Sciatic nerve (tissue), 2 donors: ENCODE measurements around the gene JOSD1. TPM values are rescaled to one million over a fixed set of nuclear protein-coding genes. Genes with fewer than 3 reads are reported as not detected.
A peak's percentile ranks its signal among the peaks of the same experiment; 100 is the strongest.

Experiments used
- ATAC-seq: fragments of 200-7000 bp; cut with Tn5 transposase; one replicate; pipeline ENCODE4 v1.9.1; 2020; ENCODE audit warnings: mild to moderate bottlenecking, moderate library complexity
- DNase-seq: peaks from one replicate; pipeline ENCODE4 v3.0.0-alpha.2; 2020; ENCODE audit warnings: low spot score
- intact Hi-C: fragments of 100-400 bp; cut with DNase I; formaldehyde crosslinking; loops from one replicate; pipeline ENCODE4 v1.14.2; 2022
- total RNA-seq: library from RNA; stranded (reverse); fragmentation: NEBNext Ultra II Directional; extraction: Animal tissue kit (Norgen Biotek cat#: 25700); gene quantifications from one replicate; pipeline ENCODE4 v1.2.1, GENCODE V29; 2021
- donor health status: DM: no; HTN: no; CAD: no.
- donor health status: DM: no; HTN: no; CAD: no.

Gene JOSD1
- total RNA-seq, 1 donor from 2014 or later = 54.6 TPM

- intact Hi-C loops = no loop called here
- ATAC-seq (no peak), DNase-seq (no peak)
Measured at GRCh38 chr22:38734421-38735100, 33.8 kb upstream of the JOSD1 start.

GRCh38 chr22:38733724-38734381 lies 33.1 kb upstream of the JOSD1 start:
- DNase-seq = no peak
- peak; percentile 65 for ATAC-seq
- intact Hi-C loops = no loop called here

GRCh38 chr22:38733329-38733723 lies 32.6 kb upstream of the JOSD1 start:
- DNase-seq (no peak), ATAC-seq (peak; percentile 69)
- intact Hi-C loops = no loop called here

GRCh38 chr22:38732251-38732815 lies 31.6 kb upstream of the JOSD1 start:
- no peak for DNase-seq
- intact Hi-C loops = no loop called here
- peak; percentile 3 for ATAC-seq

- intact Hi-C loops = no loop called here
- DNase-seq (no peak), ATAC-seq (no peak)
Measured at GRCh38 chr22:38731703-38732161, 31.0 kb upstream of the JOSD1 start.

DNA sequence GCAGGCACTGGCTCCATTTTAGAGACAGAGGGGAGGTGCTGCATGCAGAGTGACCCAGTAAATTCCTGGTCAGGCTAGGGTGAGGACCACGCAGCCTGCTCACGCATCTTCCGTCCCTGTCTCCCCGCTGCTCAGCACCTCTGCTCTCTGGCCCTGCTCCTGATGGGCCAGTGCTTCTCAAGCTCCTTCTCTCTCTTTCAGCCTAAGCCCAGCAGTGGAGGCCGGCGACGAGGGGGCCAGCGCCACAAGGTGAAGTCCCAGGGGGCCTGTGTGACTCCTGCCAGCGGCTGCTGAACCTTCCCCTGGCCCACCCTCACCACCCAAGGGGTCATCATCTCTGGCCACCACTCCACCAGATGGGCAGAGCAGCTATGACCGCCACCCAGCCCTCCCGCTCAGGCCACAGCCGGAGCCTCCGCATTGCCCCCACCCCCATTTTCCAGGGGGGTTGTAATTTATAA lies 29.7 kb upstream of the JOSD1 start:
- no peak for ATAC-seq
- DNase-seq = no peak
- intact Hi-C loops = no loop called here

DNA sequence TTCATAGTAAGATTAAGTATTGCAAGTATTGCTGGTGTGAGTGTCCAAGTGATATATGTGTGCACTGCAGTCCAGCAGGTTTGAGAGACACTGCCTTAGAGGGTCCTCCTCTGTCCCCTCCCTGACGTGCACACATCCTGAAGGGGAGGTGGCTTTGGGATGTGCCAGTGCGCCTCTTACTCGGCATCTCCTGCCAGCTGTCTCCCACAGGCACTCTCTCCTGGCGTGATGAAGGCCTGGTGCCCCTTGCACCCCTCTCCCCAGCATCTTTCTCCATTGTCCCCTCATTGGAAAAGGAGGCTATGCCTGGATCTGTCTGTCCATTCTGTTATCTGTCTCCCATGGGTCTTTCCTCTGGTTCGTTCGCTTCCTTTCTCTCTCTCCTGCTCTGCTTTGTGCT lies 29.2 kb upstream of the JOSD1 start:
- intact Hi-C loops = no loop called here
- DNase-seq = no peak
- no peak for ATAC-seq

DNA sequence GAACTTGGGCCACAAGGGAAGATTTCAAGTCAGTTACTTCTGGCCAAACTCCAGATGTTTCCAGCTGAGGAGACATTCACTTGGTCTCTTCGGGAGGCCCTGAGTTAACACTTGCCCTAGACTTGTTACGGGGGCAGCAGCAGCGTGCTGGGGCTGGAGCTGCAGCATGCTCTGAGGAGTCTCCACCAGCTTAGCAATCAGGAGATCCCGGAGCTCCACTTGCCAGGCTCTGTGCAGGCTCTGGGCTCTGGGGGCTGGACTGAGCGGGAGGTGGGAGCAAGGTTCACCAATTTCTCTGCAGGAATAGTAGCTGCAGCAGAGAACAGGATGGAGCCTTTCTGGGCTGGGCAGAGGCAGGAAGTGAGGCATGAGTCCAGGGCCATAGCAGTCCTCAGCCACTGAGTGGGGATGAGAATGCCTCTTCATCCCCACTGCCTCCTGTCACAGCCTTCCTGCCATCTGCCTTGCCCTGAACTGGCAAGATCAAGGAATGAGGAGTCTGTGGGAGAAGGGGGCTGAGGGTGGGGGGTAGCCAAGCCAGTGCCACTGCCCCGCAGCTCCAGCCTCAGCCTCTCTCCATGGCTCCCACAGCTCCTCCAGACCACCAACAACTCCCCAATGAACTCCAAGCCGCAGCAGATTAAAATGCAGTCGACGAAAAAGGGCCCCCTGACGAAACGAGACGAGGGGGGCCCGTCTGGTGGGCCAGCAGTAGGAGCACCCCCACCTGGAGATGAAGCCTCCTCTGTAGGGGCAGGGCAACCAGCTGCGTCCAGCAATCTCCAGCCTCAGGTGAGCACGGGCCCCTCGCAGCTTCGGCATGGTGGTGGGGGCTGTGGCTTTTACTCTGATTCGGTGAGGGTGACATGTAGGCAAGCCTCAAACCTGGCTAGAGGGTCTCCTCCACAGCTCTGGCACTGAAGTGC lies 28.4 kb upstream of the JOSD1 start:
- no peak for ATAC-seq
- intact Hi-C loops = no loop called here
- DNase-seq = no peak

DNA sequence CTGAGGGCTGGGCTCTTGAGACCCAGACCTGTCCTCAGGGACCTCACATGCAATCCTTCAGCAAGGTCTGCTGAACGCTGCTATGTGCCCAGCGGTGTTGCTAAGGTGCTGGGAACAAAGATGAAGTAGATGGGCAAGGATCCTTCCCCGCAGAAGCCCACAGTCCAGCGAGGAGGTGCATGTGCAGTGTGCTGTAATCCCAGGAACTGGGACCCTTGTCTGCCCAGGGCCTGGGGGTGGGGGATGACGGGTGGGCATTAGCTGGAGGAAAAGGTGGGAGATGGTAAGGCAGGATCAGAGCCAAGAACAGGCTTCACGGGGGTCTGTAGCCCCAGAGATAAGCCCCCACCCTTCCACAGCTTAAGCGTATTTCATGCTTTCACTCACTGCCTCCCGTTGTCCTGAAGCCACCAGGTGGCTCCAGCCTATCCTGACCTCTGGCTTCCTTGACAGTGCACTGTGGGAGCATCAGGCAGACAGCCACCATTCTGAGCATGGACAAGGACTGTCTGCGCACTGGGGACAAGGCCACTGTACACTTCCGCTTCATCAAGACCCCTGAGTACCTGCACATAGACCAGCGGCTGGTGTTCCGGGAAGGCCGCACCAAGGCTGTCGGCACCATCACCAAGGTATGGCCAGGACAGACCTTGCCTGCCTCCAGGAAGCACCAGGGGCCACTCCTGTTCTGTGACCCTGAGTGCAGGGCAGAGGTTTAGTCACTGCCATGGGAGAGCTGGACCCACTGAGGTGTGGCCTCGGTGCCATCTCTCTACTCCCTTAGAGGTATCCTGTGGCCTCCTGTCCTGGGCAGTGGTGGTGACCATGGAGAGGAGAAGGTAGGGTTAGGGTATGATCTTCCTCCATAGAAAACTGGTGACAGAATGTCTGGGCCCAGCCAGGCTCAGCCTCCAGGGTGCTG lies 27.0 kb upstream of the JOSD1 start:
- no peak for ATAC-seq
- DNase-seq = no peak
- intact Hi-C loops = no loop called here

DNA sequence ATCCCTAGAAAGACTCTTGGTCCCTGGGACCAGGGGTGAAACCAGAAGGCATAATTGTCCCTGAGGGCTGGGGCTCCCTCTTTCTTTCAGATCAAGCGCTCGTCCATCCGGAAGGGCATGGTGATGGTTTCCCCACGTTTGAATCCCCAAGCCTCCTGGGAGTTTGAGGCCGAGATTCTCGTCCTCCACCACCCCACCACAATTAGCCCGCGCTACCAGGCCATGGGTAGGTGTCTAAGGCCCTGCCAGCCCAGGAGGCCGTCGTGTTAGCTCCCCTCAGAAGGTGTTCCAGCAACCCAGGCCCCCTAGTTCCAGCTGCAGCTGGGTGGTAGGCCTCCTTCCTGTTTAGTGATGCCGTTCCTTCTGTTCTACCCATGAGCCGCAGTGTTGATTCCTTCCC lies 26.4 kb upstream of the JOSD1 start:
- ATAC-seq (no peak), DNase-seq (no peak)
- intact Hi-C loops = no loop called here

DNA sequence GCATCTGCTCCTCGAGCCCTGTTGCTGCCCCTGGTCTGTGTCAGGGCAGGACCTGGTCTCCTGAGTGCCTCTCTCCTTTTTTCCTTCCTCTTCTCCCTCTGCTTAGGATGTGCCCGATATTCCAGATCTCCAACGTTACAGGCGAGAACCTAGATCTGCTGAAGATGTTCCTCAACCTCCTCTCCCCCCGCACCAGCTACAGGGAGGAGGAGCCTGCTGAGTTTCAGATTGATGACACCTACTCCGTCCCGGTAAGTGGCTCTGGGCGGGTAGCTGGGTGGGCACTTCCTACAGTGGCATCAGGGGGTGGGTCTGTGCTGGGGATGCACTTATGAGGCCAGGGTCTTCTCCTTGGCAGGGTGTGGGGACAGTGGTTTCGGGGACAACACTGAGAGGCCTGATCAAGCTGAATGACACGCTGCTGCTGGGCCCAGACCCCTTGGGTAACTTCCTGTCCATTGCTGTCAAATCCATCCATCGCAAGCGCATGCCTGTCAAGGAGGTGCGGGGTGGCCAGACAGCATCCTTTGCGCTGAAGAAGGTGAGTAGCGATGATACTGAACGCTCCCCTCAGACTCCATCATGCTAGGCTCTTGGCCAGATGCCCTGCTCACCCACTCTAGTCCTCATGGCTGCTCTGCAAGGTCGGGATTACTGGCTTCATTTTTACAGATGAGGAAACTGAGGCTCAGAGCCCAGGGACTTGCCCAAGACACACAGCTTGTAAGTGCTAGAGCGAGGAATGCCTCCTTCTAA lies 25.3 kb upstream of the JOSD1 start:
- ATAC-seq (no peak), DNase-seq (no peak)
- intact Hi-C loops = no loop called here

DNA sequence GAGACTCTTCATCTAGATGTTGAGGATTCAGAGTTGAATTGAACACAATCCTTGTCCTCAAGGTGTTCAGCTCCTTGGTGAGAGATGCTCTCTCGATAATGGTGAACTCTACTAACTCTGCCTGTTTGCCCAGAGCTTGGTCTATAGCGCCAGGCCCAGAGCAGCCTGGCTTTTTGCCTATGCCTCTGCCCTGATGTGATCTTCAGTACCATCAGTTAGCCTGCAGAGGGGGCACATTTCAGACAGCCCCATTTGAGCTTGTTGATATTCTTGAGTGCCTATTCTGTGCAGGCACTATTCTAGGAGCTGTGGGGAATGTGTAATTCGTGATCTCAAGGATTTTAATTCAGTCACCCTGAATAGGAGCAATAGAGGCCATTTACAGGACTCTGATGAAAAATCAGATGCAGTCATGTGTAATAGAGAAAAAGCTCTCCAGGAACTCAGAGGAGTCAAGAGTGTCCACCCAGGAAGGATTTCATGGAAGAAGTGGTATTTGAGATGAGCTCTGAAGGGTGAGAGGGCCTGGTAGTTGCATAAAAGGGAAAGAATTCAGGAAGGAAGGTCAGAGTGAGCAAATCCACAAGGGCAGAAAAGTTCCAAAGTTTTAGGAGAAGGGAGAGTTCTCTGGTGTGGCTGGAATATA lies 24.3 kb upstream of the JOSD1 start:
- ATAC-seq (no peak), DNase-seq (no peak)
- intact Hi-C loops = no loop called here

DNA sequence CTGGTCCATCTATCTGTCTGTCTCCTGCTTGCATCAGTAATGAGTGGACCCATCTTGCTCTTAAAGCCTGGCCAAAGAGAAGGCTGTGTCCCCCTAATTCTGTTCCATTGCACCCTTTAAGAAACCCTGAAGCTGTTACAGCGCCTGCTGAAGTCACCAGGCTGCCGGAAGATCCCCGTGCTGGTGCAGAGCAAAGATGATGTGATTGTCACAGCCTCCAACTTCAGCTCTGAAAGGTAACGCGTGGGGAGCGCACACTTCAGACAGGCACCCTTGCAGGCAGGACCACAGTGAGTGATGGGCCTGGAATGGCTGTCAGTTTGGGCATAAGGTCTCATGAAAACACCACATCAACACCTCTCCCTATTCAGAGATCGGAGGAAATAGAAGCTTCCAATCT lies 23.4 kb upstream of the JOSD1 start:
- DNase-seq (no peak), ATAC-seq (no peak)
- intact Hi-C loops = no loop called here

DNA sequence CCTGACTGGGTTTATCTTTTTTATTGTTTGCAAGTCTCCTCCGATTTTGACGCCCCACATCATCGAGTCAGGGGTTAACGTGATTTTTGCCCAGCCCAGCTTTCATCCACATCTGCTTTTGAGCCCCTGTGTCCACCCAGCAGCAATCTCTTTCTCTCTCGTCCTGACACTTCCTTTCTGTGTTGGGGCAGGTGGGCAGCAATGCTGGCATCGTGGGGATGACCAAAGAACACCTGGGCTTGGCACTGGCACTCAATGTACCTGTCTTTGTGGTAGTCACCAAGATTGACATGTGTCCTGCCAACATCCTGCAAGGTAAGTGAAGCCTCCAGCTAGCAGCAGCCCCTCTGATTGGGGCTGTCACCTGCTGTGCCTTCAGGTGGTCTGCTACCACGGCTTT lies 20.8 kb upstream of the JOSD1 start:
- ATAC-seq (no peak), DNase-seq (no peak)
- intact Hi-C loops = no loop called here

- ATAC-seq (no peak), DNase-seq (no peak)
- intact Hi-C loops = no loop called here
Measured at GRCh38 chr22:38720350-38720749, 19.6 kb upstream of the JOSD1 start.

DNA sequence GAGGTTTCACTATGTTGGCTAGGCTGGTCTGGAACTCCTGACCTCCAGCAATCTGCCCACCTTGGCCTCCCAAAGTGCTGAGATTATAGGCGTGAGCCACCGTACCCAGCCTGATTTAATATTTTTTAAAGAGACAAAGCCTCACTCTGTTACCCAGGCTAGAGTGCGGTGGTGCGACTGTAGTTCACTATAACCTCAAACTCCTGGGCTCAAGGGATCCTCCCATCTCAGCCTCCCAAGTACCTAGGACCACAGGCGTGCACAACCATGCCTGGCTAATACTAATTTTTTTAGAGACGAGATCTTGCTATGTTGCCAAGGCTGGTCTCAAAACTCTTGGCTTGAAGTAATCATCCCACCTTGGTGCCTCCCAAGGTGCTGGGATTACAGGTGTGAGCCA lies 18.5 kb upstream of the JOSD1 start:
- ATAC-seq (no peak), DNase-seq (no peak)
- intact Hi-C loops = no loop called here

DNA sequence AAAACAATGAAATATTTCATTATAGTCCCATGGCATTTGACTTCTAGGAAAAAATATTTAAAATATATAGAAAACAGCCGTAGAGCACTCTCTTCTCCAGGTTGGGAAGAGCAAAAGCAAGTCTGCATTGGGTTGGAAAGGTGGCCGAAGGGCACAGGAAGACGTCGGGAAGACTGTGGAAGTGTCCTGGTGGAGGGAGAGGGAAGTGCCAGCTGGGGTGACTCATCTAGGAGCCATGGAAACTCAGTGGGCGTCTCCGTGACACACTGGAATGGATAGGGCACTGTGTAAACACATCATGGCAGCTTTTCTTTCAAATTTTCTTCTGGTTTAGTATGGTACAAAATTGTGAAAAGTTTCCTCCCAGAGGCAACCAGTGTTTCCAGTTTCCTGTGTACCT lies 17.7 kb upstream of the JOSD1 start:
- DNase-seq (peak; percentile 63), ATAC-seq (peak; percentile 84)
- intact Hi-C loops = no loop called here
